Osteocyte (in vitro differentiated cells): ENCODE results near the gene STUM. TPM values are rescaled to one million over a fixed set of nuclear protein-coding genes. Genes with fewer than 3 reads are reported as not detected.

Experiments used
- DNase-seq: peaks from one replicate; pipeline ENCODE4 v3.0.0; 2021; ENCODE audit warnings: mixed read lengths; ENCODE audit not compliant: unreplicated experiment; ENCODE audit errors: extremely low spot score
- H3K27ac Mint-ChIP-seq: one replicate; pipeline ENCODE4 v1.8.0; 2021; ENCODE audit warnings: mild to moderate bottlenecking, mixed read lengths; ENCODE audit not compliant: unreplicated experiment
- H3K27me3 Mint-ChIP-seq: one replicate; pipeline ENCODE4 v1.8.0; 2021; ENCODE audit warnings: mixed read lengths; ENCODE audit not compliant: unreplicated experiment
- H3K36me3 Mint-ChIP-seq: one replicate; pipeline ENCODE4 v1.8.0; 2021; ENCODE audit warnings: mixed read lengths; ENCODE audit not compliant: unreplicated experiment
- H3K4me1 Mint-ChIP-seq: one replicate; pipeline ENCODE4 v1.8.0; 2021; ENCODE audit warnings: mixed read lengths; ENCODE audit not compliant: unreplicated experiment
- H3K4me3 Mint-ChIP-seq: one replicate; pipeline ENCODE4 v1.8.0; 2021; ENCODE audit warnings: mild to moderate bottlenecking, moderate library complexity, mixed read lengths; ENCODE audit not compliant: unreplicated experiment
- H3K9me3 Mint-ChIP-seq: one replicate; pipeline ENCODE4 v1.8.0; 2021; ENCODE audit warnings: mixed read lengths; ENCODE audit not compliant: unreplicated experiment
- CTCF ChIP-seq: fragments of 200-600 bp; sonication (generic); IDR thresholded peaks from 2 replicates; pipeline ENCODE4 v1.5.0; 2021; ENCODE audit warnings: antibody characterized with exemption, mild to moderate bottlenecking, moderate library complexity
- total RNA-seq: library from RNA; stranded (reverse); gene quantifications from 2 replicates; pipeline ENCODE4 v1.2.1, GENCODE V29; 2021

STUM gene
- total RNA-seq, 1 donor from 2014 or later = 0.35 TPM

GRCh38 chr1:226640321-226641136 lies 92.0 kb downstream of the STUM start:
- Mint-ChIP-seq H3K4me3 (no peak overlapping the region), H3K27ac (no peak overlapping the region), H3K4me1 (peaks cover 9% of the 10 kb centered on the region), H3K36me3 (peaks cover 18% of the 10 kb centered on the region), H3K9me3 (no peaks in the 10 kb centered on the region), H3K27me3 (no peaks in the 10 kb centered on the region)
- no peak for DNase-seq
- no peak for TF ChIP-seq CTCF

- DNase-seq = no peak
- H3K4me3 Mint-ChIP-seq = no peak overlapping the region
Observed at GRCh38 chr1:226641671-226642231, 93.2 kb downstream of the STUM start.

GRCh38 chr1:226642421-226642820 lies 93.9 kb downstream of the STUM start:
- Mint-ChIP-seq H3K4me1 (peaks cover 15% of the 10 kb centered on the region), H3K9me3 (no peaks in the 10 kb centered on the region), H3K27ac (no peak overlapping the region), H3K4me3 (no peak overlapping the region), H3K27me3 (no peaks in the 10 kb centered on the region), H3K36me3 (peaks cover 27% of the 10 kb centered on the region)
- DNase-seq = no peak
- no peak for TF ChIP-seq CTCF

More at GRCh38 chr1:226641671-226642231, 93.2 kb downstream of the STUM start:
- TF ChIP-seq CTCF = no peak
- no peak overlapping the region for H3K27ac Mint-ChIP-seq
- peaks cover 15% of the 10 kb centered on the region for H3K4me1 Mint-ChIP-seq
- no peaks in the 10 kb centered on the region for H3K27me3 Mint-ChIP-seq
- H3K36me3 Mint-ChIP-seq = peaks cover 24% of the 10 kb centered on the region
- no peaks in the 10 kb centered on the region for H3K9me3 Mint-ChIP-seq

GRCh38 chr1:226643177-226643576 lies 94.6 kb downstream of the STUM start:
- no peak overlapping the region for H3K27ac Mint-ChIP-seq
- peaks cover 15% of the 10 kb centered on the region for H3K4me1 Mint-ChIP-seq
- H3K36me3 Mint-ChIP-seq = peaks cover 28% of the 10 kb centered on the region
- DNase-seq = no peak
- no peaks in the 10 kb centered on the region for H3K27me3 Mint-ChIP-seq
- no peak for TF ChIP-seq CTCF
- H3K9me3 Mint-ChIP-seq = no peaks in the 10 kb centered on the region
- H3K4me3 Mint-ChIP-seq = no peak overlapping the region
